Stimulated activated CD8-positive, alpha-beta memory T cell treated with anti-CD3 and anti-CD28 coated beads, Interleukin-7, amount 100 ng/mL, for 4 hours (primary cell): ENCODE data around the gene PTPRN2.
"Not testable (repeated sequence)": the region's sequence is repeated elsewhere in the genome, so short reads cannot be mapped to it uniquely, and the experiment has no call there.

ENCODE experiments used
- DNase-seq, 2 donors: peaks; one replicate each; pipeline ENCODE4 v3.0.0-alpha.2; 2020; ENCODE audit warnings: low read depth in 2 of 2

PTPRN2 gene

GRCh38 chr7:158587162-158588084 is at the start of gene PTPRN2:
Gene PTPRN2 (minus strand): TSS chr7:158587823.
- DNase-seq: peak; percentile 10 to 41

GRCh38 chr7:158633055-158633956 is 45.7 kb upstream of the PTPRN2 start:
- DNase-seq: no peak

- DNase-seq: no peak
Observed at GRCh38 chr7:158631574-158632195, 44.1 kb upstream of the PTPRN2 start.

GRCh38 chr7:158626289-158626688 is 38.7 kb upstream of the PTPRN2 start:
- not testable (repeated sequence) for DNase-seq

GRCh38 chr7:158623241-158623640 is 35.6 kb upstream of the PTPRN2 start:
- DNase-seq: no peak

- DNase-seq: no peak
Observed at GRCh38 chr7:158620839-158621441, 33.3 kb upstream of the PTPRN2 start.

GRCh38 chr7:158620418-158620817 is 32.8 kb upstream of the PTPRN2 start:
- no peak for DNase-seq

GRCh38 chr7:158618745-158619140 is 31.1 kb upstream of the PTPRN2 start:
- DNase-seq: no peak

- no peak for DNase-seq
Observed at GRCh38 chr7:158617737-158618128, 30.1 kb upstream of the PTPRN2 start.

GRCh38 chr7:158616050-158616449 is 28.4 kb upstream of the PTPRN2 start:
- DNase-seq: no peak

GRCh38 chr7:158614700-158615099 is 27.1 kb upstream of the PTPRN2 start:
- no peak for DNase-seq

GRCh38 chr7:158613481-158613880 is 25.9 kb upstream of the PTPRN2 start:
- DNase-seq: no peak

- no peak for DNase-seq
Observed at GRCh38 chr7:158612546-158612945, 24.9 kb upstream of the PTPRN2 start.

- no peak for DNase-seq
Observed at GRCh38 chr7:158611541-158611940, 23.9 kb upstream of the PTPRN2 start.

GRCh38 chr7:158609313-158609974 is 21.8 kb upstream of the PTPRN2 start:
- DNase-seq: no peak

GRCh38 chr7:158607563-158607962 is 19.9 kb upstream of the PTPRN2 start:
- no peak for DNase-seq

GRCh38 chr7:158606671-158607424 is 19.2 kb upstream of the PTPRN2 start:
- DNase-seq: no peak

- DNase-seq: no peak
Observed at GRCh38 chr7:158606129-158606528, 18.5 kb upstream of the PTPRN2 start.

- DNase-seq: no peak
Observed at GRCh38 chr7:158603773-158604755, 16.4 kb upstream of the PTPRN2 start.
